Activated CD8-positive, alpha-beta memory T cell treated with anti-CD3 and anti-CD28 coated beads, Interleukin-2, amount 10 ng/mL, durations not matched to agents 7 days and 5 days (primary cell): Measurements from ENCODE around the gene TEKT1. TPM values are rescaled to one million over a fixed set of nuclear protein-coding genes. Genes with fewer than 3 reads are reported as not detected.
"Not testable (repeated sequence)": the region's sequence is repeated elsewhere in the genome, so short reads cannot be mapped to it uniquely, and the experiment has no call there.

Source experiments
- ATAC-seq: fragments of 150-1000 bp; cut with Tn5 transposase; one replicate; pipeline ENCODE4 v1.10.0; 2021; ENCODE audit warnings: moderate library complexity
- CTCF ChIA-PET: fragments of 350-600 bp; sonication (Branson Sonifier 250); formaldehyde crosslinking; loops from one replicate; lab custom pipeline; 2021; ENCODE audit warnings: antibody characterized with exemption; lab: Charles Lee
- DNase-seq: peaks from one replicate; pipeline ENCODE4 v3.0.0-alpha.2; 2020
- H3K27ac Mint-ChIP-seq: one replicate; pipeline ENCODE4 v1.8.0; 2021; ENCODE audit warnings: mild to moderate bottlenecking, mixed read lengths
- H3K27me3 Mint-ChIP-seq: one replicate; pipeline ENCODE4 v1.8.0; 2021; ENCODE audit warnings: mixed read lengths
- H3K36me3 Mint-ChIP-seq: one replicate; pipeline ENCODE4 v1.8.0; 2021; ENCODE audit warnings: mild to moderate bottlenecking, mixed read lengths
- H3K4me1 Mint-ChIP-seq: one replicate; pipeline ENCODE4 v1.8.0; 2021; ENCODE audit warnings: mixed read lengths
- H3K4me3 Mint-ChIP-seq: one replicate; pipeline ENCODE4 v1.8.0; 2021; ENCODE audit warnings: mild to moderate bottlenecking, moderate library complexity, mixed read lengths
- H3K9me3 Mint-ChIP-seq: one replicate; pipeline ENCODE4 v1.8.0; 2022; ENCODE audit warnings: low read depth, mixed read lengths
- total RNA-seq, 2 experiments: library from RNA; stranded (reverse); gene quantifications; one replicate each; pipeline ENCODE4 v1.2.3, GENCODE V29; 2021

The TEKT1 gene
- total RNA-seq, 2 experiments from 2014 or later, result not detected

DNA sequence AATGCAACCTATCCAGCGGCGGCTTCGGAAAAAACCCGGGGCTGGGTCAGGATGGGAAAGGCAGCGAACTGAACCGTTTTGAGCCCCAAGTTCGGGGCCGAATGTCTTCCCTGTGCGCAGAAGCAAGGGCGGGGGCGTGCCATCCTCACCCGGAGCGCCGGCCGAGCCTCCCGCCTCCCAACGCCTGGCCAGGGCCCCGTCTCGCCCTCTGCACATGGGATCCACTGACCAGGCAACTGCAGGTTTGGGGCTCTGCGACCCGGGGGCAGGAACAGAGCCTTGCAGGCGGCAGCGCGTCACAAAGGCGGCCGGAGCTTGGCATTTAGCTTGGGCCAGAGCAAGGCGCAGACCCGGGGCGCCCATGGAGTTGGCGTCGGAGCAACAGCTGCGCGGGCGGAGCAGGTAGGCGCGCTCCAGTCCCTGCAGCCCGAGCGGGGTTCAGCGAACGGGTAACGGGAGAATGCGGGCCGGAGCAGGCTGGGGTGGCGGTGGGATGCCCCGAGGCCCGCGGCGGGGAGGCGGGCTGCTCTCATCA is 55.6 kb downstream of the TEKT1 start, which contains the start of gene FBXO39:
TSS of gene FBXO39 (plus strand) at position 345 of the 535 bp plus-strand sequence. CDS start 3,654 bp downstream, outside the sequence.
- Mint-ChIP-seq H3K27me3 (peaks cover 27% of the 10 kb centered on the region), H3K4me1 (peaks cover 13% of the 10 kb centered on the region), H3K36me3 (peaks cover 44% of the 10 kb centered on the region), H3K9me3 (peaks cover 23% of the 10 kb centered on the region), H3K27ac (peak within 1 kb of the TSS; percentile 10), H3K4me3 (no peak within 1 kb of the TSS)
- ATAC-seq, result peak; percentile 63
- CTCF ChIA-PET, result no interaction called here
- DNase-seq, result peak; percentile 52

DNA sequence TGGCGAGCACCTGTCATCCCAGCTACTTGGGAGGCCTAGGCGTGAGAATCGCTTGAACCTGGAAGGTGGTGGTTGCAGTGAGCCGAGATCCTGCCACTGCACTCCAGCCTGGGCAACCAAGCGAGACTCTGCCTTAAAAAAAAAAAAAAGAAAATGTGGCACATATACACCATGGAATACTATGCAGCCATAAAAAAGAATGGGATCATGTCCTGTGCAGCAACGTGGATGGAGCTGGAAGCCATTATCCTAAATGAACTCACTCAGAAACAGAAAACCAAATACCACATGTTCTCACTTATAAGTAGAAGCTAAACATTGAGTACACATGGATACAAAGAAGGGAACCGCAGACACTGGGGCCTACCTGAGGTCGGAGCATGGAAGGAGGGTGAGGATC is 56.6 kb downstream of the TEKT1 start:
- CTCF ChIA-PET, ATAC-seq, H3K4me1 Mint-ChIP-seq, DNase-seq, H3K27ac Mint-ChIP-seq, H3K4me3 Mint-ChIP-seq: not testable (repeated sequence)
- peaks cover 54% of the 10 kb centered on the region for H3K36me3 Mint-ChIP-seq
- H3K9me3 Mint-ChIP-seq, result peaks cover 24% of the 10 kb centered on the region
- H3K27me3 Mint-ChIP-seq, result peaks cover 19% of the 10 kb centered on the region

DNA sequence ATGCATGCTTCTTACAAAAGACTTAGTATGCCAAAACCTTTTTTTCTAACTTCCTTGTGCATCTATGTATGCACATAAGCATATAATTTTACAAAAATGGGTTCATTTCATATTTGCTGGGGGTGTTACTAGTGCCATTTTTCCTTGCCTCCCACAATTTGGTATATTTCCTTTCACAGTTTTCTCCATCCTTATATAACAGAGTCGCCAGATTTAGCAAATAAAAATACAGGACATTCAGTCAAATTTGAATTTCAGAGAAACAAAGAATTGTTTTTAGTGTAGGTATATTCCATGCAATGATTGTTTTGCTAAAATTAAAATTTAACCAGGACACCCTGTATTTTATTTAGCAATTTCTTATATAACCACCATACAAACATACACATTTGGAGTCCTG is 59.5 kb downstream of the TEKT1 start:
- no peak overlapping the region for H3K4me3 Mint-ChIP-seq
- CTCF ChIA-PET, result interaction anchor here (1.2 kb wide), 1 partner anchor 22 kb away, joined by 3 read pairs; no protein-coding TSS in a partner anchor
- peaks cover 46% of the 10 kb centered on the region for H3K9me3 Mint-ChIP-seq
- H3K27ac Mint-ChIP-seq, result no peak overlapping the region
- peaks cover 5% of the 10 kb centered on the region for H3K27me3 Mint-ChIP-seq
- ATAC-seq (no peak), DNase-seq (no peak)
- peaks cover 82% of the 10 kb centered on the region for H3K36me3 Mint-ChIP-seq
- peaks cover 17% of the 10 kb centered on the region for H3K4me1 Mint-ChIP-seq

DNA sequence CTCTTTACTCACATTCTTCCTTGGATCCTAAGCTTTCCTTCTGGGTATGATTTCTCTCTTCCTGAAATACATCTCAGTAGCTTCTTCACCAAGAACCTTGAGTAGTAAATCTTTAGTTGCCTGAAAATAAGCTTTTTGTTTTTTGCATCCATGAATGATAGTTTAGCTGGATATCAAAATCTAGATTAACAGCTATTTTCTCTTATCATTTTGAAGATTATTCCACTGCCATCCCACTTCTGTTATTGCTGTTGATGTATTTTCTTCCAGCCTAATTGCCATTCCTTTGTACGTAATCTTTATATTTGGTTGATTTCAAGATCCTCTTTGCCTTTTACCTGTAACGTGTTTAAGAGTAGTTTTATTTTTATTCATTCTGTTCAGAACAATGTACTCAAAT is 63.1 kb downstream of the TEKT1 start:
- CTCF ChIA-PET, result interaction anchor here (0.7 to 1.6 kb wide), 3 partner anchors 11 to 102 kb away, joined by 3 to 5 read pairs (median 3); no protein-coding TSS in a partner anchor
- peaks cover 53% of the 10 kb centered on the region for H3K9me3 Mint-ChIP-seq
- ATAC-seq (no peak), DNase-seq (no peak)
- H3K36me3 Mint-ChIP-seq, result peaks cover 96% of the 10 kb centered on the region
- H3K27me3 Mint-ChIP-seq, result no peaks in the 10 kb centered on the region
- H3K4me1 Mint-ChIP-seq, result peaks cover 30% of the 10 kb centered on the region
- no peak overlapping the region for H3K27ac Mint-ChIP-seq
- H3K4me3 Mint-ChIP-seq, result no peak overlapping the region

DNA sequence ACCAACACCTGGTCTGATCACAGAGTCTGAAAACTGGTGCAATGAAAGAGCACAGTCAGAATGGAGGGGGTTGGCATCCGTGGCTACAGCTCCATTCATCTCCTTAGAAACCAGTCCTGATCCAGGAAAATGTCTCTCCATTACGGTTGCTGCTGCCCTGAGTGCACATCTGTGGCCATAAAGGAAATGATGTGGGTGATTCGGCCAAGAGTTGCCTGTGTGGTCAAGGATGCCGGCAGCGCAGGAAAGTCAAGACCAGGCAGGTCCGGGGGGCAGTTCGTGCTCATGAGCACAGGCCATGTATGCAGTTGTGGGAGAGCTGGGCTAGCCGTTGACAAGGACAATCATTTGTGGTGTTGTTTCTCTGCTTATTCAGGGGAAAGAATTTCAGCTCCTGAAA is 69.8 kb downstream of the TEKT1 start:
- CTCF ChIA-PET, result no interaction called here
- H3K4me3 Mint-ChIP-seq, result no peak overlapping the region
- peaks cover 95% of the 10 kb centered on the region for H3K36me3 Mint-ChIP-seq
- peaks cover 15% of the 10 kb centered on the region for H3K9me3 Mint-ChIP-seq
- H3K27me3 Mint-ChIP-seq, result no peaks in the 10 kb centered on the region
- no peak for ATAC-seq
- no peak overlapping the region for H3K27ac Mint-ChIP-seq
- H3K4me1 Mint-ChIP-seq, result peaks cover 73% of the 10 kb centered on the region
- no peak for DNase-seq

DNA sequence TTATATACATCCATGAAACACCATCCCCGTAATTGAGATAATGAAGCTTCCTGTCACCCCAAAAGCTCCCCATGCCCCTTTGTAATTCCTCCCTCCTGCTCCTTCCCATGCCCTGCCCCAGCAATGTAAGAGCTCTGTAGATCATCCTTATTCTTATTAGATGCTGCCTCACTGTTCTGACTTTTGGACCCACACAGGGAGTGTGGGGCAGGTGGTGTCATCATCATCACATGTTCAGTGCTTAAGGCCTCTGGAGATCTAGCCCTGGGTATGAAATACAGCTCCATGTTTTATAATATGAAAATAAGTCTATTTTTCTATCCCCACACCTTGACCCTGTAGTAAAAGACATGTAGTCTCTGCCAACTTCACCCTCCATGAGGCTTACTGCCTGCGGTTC is 73.8 kb downstream of the TEKT1 start:
- H3K27me3 Mint-ChIP-seq, result no peaks in the 10 kb centered on the region
- H3K27ac Mint-ChIP-seq, result peak overlapping the region; percentile 77
- H3K36me3 Mint-ChIP-seq, result peaks cover 67% of the 10 kb centered on the region
- H3K9me3 Mint-ChIP-seq, result no peaks in the 10 kb centered on the region
- CTCF ChIA-PET, result interaction anchor here (1.2 kb wide), 1 partner anchor 10 kb away, joined by 5 read pairs; no protein-coding TSS in a partner anchor
- no peak for DNase-seq
- H3K4me1 Mint-ChIP-seq, result peaks cover 74% of the 10 kb centered on the region
- no peak for ATAC-seq
- H3K4me3 Mint-ChIP-seq, result peak overlapping the region; percentile 93

DNA sequence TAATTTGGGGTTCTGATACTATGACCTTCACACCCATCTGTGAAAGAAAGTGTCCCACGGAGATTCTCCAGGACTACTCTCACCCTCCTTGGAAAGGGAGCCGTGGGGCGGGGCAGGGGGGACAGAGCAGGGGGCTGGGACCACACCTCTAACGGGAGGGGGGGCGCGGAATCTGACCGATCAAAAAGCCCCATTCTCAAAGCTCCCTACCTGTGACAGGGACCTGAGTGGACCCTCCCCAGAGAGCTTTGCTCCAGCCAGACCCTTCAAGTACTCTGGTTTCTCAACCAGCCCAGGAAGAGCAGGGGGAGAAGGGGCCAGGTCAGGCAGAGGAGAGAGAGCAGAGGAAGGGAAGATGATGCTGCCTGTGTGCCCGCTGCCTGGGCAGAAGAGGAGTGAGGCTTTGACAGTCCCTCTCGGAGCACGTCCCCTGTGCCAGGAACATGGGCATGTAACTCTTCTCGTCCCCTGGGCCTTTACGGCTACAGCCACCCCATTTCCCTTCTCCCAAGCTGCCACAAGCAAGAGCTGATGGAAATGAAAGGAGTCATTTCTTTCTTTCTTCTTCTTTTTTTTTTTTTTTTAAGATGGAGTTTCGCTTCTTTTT is 75.0 kb downstream of the TEKT1 start:
- ATAC-seq (peak; percentile 9), DNase-seq (no peak)
- CTCF ChIA-PET, result interaction anchor here (1.1 to 2.0 kb wide), 4 partner anchors 11 to 159 kb away, joined by 3 to 6 read pairs (median 4); partner anchors contain the start of genes C17orf100 and MED31
- Mint-ChIP-seq H3K9me3 (no peaks in the 10 kb centered on the region), H3K27ac (peak overlapping the region; percentile 98), H3K36me3 (peaks cover 55% of the 10 kb centered on the region), H3K4me1 (peaks cover 71% of the 10 kb centered on the region), H3K27me3 (no peaks in the 10 kb centered on the region), H3K4me3 (peak overlapping the region; percentile 93)

DNA sequence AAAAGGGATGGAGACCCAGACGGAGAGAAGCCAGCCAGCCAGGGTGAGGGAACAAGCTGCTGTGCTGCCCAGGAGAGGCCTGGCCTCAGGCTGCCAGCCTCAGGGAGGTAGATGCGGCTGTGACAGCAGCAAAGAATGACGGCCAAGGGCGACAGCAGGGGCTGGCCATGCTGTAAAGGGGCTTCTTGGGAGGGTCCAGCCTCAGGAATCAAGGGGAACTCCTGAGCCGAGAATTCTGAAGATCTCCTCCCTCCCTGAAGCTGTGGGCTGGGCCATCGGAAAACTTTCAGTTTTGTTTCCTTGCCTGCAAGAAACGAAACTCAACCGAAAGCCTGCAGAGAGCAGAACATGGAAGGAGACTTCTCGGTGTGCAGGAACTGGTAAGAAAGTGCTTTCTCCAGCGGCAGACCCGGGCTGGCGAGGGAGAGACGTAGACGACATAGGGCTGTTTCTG is 75.8 kb downstream of the TEKT1 start, which contains the start of gene XAF1:
TSS of gene XAF1 (plus strand) at position 316 of the 454 bp plus-strand sequence. CDS start at position 349, 33 bp downstream.
- Mint-ChIP-seq H3K9me3 (no peaks in the 10 kb centered on the region), H3K4me1 (peaks cover 65% of the 10 kb centered on the region), H3K36me3 (peaks cover 48% of the 10 kb centered on the region), H3K4me3 (peak within 1 kb of the TSS; percentile 93), H3K27ac (peak within 1 kb of the TSS; percentile 98), H3K27me3 (peaks cover 3% of the 10 kb centered on the region)
- CTCF ChIA-PET, result interaction anchor here (1.5 to 2.0 kb wide), 2 partner anchors 105 to 249 kb away, joined by 3 to 6 read pairs; partner anchors contain the start of genes C17orf100 and MED31
- ATAC-seq (peak; percentile 84), DNase-seq (peak; percentile 87)

DNA sequence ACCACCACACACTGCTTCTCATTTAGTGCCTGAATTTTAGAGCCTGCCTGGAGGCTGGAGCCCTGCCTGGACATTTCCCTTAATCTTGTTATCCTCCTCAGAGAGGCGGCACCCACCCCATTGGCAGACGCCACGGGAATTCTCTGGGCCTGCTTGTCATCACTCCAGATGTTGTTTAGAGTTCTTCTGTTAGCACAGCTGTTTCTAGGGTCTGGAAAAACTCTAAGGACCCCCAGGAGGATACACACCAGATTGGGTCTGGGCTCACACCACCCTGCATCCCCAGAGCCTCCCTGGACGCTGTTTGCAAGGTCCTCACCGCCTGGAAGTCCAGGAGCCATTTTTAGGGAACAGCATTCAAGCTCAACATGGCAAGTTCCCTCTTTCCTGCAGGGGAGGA is 76.2 kb downstream of the TEKT1 start:
- DNase-seq (no peak), ATAC-seq (no peak)
- Mint-ChIP-seq H3K27me3 (peaks cover 5% of the 10 kb centered on the region), H3K4me3 (peak overlapping the region; percentile 93), H3K4me1 (peaks cover 61% of the 10 kb centered on the region), H3K36me3 (peaks cover 44% of the 10 kb centered on the region), H3K9me3 (no peaks in the 10 kb centered on the region), H3K27ac (peak overlapping the region; percentile 98)
- CTCF ChIA-PET, result interaction anchor here (1.5 to 2.0 kb wide), 2 partner anchors 104 to 249 kb away, joined by 3 to 6 read pairs; partner anchors contain the start of genes C17orf100 and MED31

DNA sequence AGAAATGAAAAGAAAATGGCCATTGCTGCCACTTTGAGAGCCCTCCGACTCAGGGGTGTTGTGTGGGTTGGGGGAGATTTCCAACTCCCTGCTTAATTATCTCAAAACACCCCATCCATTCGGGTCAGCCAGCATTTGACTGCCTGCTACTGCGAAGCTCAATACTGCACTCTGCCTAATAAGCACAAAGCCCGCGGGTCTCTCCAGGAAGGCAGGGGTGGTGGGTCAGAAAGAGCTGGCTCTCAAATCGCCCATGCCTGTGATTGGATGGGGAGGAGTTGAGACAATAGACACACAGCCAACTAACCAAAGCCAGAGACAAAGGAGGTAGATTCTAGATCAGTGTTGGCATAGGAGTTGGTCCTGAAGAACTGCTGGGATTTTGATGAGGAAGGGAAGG is 78.0 kb downstream of the TEKT1 start:
- Mint-ChIP-seq H3K4me1 (peaks cover 48% of the 10 kb centered on the region), H3K27me3 (peaks cover 10% of the 10 kb centered on the region)
- CTCF ChIA-PET, result interaction anchor here (0.9 to 1.3 kb wide), 2 partner anchors 87 to 161 kb away, joined by 3 read pairs; no protein-coding TSS in a partner anchor

DNA sequence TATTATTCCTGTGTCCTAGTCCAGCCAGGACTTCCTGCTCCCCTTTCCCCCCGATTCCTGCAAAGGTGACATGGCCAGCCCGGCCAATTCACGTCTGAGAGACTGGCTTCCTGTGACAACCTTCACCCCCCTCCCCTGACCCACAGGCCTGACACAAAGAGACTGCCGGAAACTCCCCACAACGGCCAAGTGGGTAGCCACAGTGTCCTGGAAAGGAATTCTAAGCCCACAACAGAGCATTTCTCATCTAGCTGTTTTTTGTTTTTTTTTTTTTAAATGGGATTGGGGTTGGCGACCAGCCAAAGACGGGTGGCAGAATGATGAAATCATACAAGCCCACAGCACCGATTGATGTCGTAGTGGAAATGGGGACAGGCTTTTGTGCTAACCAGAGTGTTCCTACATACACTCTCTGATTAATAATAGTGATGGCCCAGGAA is 78.5 kb downstream of the TEKT1 start:
- no peak overlapping the region for H3K4me3 Mint-ChIP-seq

More for the DNA sequence above, 78.0 kb downstream of the TEKT1 start:
- Mint-ChIP-seq H3K9me3 (no peaks in the 10 kb centered on the region), H3K27ac (peak overlapping the region; percentile 67), H3K36me3 (peaks cover 27% of the 10 kb centered on the region), H3K4me3 (peak overlapping the region; percentile 2)
- no peak for ATAC-seq
- DNase-seq, result no peak

DNA sequence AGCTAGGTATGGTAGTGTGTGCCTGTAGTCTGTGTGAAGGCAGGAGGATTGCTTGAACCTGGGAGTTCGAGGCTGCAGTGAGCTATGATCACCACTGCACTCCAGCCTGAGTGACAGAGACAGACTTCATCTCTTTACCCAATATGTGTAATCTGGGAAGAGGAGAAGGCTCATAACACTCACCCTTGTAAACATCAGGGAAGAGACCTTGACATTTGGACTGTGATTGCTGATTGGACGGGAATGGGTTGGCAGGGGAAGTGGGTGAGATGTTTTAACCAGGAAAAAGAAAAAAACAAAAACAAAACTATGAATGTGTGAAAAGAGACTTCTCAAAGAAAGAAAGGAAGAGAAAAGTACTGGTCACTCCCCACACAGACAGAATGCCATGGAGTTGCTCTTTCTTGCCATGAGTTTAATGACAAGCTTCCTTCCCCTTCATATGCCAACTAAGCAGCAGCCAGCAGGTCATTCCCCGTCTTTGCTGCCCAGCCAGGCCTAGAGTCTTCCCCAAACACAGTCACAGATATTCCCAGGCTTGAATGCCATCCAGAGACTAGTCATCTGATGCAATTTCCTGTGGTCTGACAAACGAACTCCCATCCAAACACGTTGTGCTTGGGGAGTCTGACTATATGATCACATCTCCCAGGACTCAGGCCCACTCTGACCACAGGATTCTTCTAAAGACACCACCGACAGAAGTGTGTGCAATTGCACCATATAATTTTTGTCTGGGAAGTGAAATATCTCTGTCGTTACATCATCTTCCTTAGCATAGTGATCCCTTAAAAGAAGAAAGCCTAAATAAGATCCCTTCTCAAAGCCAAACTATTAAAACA is 79.2 kb downstream of the TEKT1 start:
- H3K4me3 Mint-ChIP-seq, result no peak overlapping the region
- no peak for DNase-seq
- H3K27me3 Mint-ChIP-seq, result peaks cover 16% of the 10 kb centered on the region
- CTCF ChIA-PET, result interaction anchor here (1.2 to 1.6 kb wide), 3 partner anchors 16 to 159 kb away, joined by 3 read pairs; no protein-coding TSS in a partner anchor
- ATAC-seq, result no peak
- peaks cover 15% of the 10 kb centered on the region for H3K36me3 Mint-ChIP-seq
- H3K9me3 Mint-ChIP-seq, result no peaks in the 10 kb centered on the region
- peaks cover 38% of the 10 kb centered on the region for H3K4me1 Mint-ChIP-seq
- peak overlapping the region; percentile 80 for H3K27ac Mint-ChIP-seq

More for the DNA sequence above, 78.5 kb downstream of the TEKT1 start:
- CTCF ChIA-PET, result interaction anchor here (0.9 to 1.3 kb wide), 2 partner anchors 87 to 161 kb away, joined by 3 read pairs; no protein-coding TSS in a partner anchor
- ATAC-seq, result peak; percentile 22
- H3K9me3 Mint-ChIP-seq, result no peaks in the 10 kb centered on the region
- peaks cover 22% of the 10 kb centered on the region for H3K36me3 Mint-ChIP-seq
- peaks cover 12% of the 10 kb centered on the region for H3K27me3 Mint-ChIP-seq
- peaks cover 44% of the 10 kb centered on the region for H3K4me1 Mint-ChIP-seq
- peak; percentile 63 for DNase-seq
- peak overlapping the region; percentile 80 for H3K27ac Mint-ChIP-seq
